VCaP (cell line): ENCODE measurements around the gene STRA6.

Experiments used
- H3K27ac ChIP-seq: fragments of 450-650 bp; 2 replicates; pipeline ENCODE4 v1.5.1; 2017
- TF ChIP-seq, protein P1 (sequence below): fragments of 450-650 bp; conservative IDR thresholded peaks from 2 replicates; pipeline ENCODE4 v1.5.1; 2017; ENCODE audit warnings: mild to moderate bottlenecking, moderate library complexity

Gene STRA6

DNA sequence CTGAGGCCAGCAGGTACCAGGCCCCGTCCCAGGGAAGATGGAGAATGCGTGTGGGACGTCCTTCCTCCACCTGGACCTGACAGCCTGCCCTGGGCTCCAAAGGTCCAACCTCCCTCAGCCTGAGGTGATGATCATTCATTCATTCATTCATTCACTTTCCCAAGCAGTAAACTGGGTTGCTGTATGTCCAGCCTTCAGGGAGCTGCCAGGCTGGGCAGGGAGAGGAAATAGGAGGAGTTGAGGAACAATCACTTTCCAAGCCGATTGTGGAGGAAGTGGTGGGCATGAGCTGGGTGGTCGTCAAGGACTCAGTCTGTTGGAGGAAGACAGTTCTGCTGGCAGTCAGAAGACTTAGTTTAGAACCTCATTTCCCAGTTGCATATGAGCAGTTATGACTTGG lies 23.3 kb upstream of the STRA6 start:
- TF ChIP-seq, protein P1, sequence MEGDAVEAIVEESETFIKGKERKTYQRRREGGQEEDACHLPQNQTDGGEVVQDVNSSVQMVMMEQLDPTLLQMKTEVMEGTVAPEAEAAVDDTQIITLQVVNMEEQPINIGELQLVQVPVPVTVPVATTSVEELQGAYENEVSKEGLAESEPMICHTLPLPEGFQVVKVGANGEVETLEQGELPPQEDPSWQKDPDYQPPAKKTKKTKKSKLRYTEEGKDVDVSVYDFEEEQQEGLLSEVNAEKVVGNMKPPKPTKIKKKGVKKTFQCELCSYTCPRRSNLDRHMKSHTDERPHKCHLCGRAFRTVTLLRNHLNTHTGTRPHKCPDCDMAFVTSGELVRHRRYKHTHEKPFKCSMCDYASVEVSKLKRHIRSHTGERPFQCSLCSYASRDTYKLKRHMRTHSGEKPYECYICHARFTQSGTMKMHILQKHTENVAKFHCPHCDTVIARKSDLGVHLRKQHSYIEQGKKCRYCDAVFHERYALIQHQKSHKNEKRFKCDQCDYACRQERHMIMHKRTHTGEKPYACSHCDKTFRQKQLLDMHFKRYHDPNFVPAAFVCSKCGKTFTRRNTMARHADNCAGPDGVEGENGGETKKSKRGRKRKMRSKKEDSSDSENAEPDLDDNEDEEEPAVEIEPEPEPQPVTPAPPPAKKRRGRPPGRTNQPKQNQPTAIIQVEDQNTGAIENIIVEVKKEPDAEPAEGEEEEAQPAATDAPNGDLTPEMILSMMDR, result no peak
- H3K27ac ChIP-seq, result no peak overlapping the region

DNA sequence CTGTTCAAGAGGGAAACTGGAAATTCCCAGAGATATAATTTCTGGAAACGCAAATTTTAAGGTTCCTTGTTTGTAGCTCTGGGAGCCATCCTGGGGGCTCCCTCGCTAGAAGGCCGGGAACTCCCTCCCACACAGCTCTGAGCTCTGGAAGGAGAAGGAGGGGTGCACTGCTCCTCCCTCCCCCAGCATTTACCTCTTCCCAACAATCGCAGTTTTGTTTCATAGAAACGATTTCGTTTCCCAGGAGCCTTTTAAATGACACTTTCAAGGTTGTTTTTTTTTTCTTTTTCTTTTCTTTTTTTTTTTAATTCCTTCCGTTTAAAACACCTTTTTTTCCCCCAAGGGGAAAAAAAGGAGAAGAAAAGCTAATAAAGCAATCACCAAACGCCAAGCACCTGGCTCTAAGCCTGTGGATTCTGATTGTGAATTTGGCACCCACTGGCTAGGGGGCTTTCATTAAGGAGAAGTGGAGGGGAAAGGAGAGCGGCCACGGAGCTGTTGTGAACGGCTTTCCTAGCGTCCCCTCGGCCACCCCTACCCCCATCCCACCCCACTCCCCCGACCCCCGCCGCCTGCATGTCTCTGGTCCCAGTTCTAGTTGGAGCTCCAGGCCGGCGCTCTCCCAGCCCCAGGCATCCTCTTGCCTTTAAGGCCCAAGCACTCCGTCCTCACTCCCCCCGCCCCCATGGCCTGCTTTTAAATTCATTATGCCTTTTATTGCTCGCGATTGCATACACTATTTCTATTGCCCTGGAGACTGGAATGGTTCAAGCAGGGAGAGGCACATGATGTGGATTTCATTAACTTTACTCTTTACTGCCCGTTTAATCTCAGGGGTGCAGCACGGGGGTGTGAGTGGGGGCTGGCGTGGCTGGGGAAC lies 19.9 kb upstream of the STRA6 start:
- H3K27ac ChIP-seq, result no peak overlapping the region
- TF ChIP-seq, protein P1, result no peak

DNA sequence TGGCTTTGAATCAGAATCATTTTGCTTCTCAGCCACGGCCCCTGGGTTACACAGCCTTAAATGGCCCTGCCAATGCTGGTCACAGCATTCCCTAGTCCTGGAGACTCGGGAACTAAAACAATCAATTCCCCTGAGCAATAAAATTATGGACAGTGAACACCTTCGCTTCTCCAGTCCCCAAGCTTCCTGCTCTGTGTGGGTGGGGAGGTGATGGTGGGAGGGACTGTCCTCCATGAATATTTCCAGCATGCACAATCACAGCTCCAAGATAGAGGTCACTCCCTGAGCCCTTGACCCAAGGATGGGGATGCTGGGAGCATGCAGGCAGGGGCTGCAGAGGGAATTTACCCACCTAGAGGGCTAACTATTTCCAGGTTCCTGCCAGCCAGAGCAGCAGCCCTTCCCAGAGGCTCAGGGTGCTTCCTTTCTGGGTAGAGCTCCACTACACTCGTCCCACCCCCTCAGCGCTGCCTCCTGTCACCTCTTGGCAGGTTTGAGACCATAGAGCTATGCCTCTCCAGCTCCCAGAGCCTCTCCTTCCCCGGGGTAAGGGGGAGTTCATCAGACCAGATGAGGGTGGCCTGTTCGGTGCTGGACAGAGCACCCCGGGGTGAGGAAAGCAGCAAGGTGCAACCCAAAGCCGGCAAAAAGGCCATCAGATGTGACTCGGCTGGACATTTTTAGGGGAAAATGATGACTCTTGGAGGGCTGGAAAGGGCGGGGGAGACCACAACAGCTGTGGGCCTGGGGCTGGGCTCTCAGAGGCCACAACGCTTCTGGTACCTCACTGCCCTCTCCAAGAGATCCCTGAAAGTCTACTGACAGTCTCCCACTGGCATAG lies 19.0 kb upstream of the STRA6 start:
- H3K27ac ChIP-seq, result no peak overlapping the region
- TF ChIP-seq, protein P1, result no peak

DNA sequence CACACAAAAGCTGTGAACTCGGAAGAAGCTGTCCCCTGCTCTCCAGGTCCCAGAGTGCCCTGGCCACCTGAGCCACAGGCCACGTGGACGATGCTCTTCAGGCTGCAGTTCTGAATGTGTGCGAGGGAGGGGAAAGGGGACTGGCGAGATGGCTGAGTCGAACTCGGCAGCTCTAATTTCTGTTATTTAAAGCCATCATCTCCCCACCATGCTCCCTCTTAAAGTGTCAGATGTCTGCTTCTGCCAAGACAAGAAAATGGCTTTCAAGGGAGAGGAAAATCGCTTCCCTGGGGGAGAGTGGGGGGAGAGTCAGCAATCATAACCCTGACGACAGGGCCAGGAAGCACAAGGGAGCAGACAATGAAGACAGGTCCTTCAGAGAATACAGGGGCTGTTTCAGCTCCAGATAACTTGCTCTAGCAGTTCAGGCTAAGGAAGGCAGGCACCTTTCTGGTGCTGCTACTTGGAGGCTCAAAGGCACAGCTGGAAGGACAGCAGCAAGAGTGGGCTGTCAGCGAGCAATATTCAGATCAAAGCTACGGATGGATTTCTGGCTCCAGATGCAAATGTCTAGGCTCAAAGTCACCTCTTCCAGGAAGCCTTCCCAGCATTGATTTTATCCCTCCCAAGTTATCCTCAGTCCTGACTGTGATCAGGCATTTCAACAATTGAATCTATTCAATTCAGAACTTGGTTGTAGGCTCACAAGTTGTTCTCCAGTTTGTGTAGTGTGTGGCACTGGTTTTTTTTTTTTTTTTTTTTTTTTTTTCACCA lies 18.1 kb upstream of the STRA6 start:
- TF ChIP-seq, protein P1, result no peak
- no peak overlapping the region for H3K27ac ChIP-seq

DNA sequence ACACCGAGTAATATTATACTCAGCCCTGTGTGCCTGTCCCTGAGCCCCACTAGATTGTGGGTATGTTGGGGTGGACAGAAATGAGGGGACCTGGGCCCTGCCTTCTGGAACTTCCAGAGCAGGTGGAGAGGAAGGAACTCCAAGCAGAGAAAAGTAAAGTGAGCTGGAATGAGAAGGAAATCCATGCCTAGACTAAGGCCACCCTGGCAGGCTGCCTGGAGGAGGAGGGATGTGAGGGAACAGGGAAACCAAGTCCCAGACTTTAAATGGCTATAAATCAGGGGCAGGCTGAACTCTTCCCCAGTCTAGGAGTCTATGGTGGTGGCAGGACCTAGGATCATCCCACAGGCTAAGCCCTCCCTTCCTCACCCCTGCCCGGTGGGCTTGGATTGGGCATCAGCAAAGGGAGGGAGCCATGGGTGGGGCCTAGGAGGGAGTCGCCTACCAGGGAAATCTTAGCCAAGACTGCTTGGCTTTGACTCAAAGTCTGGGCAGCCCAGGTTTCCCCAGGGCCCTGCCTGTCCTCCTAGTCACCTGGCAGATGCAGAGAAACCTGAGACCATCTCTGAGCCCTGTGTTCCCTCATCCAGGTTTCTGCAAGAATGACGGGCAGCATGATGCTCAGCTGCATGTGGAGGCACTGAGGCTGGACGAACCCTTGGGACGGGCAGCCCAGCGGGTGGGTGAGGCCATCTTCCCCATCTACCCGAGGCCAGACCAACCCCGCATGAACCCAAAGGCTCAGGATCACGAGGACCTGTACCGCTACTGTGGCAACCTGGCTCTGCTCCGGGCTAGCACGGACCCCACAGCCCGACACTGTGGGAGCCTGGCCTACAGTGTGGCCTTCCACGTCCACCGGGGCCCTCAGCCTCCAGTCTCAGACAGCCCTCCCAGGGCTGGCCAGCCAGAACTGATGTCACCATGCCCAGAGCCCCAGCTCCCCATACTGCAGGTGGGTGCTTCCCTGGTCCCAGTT lies 15.6 kb upstream of the STRA6 start:
- no peak overlapping the region for H3K27ac ChIP-seq
- TF ChIP-seq, protein P1, result no peak

DNA sequence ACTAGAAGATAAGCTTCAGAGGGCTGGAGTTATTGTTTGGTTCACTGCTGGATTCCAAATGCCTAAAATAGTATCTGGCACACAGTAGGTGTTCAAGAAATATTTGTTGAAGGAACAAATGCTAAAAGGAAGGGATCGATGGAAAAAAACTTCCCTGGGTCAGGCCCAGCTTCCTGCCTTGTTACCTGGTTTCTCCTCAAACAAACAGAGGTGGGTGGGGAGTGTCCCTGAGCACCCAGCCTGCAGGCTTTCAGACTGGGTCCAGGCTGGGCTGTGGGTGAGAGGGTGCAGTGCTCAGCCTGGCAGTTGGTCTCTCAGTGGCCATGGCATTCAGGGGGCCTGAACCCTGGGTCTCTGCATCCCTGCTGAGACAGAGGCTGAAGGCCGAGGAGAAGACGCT lies 14.4 kb upstream of the STRA6 start:
- TF ChIP-seq, protein P1, result no peak
- H3K27ac ChIP-seq, result no peak overlapping the region
